HUES6 (cell line): ENCODE results near the gene SLC27A4.

Source experiments
- H3K27ac ChIP-seq: 2 replicates; pipeline ENCODE4 v1.7.0; 2013; ENCODE audit warnings: low read depth, mild to moderate bottlenecking, low read length, inconsistent platforms
- H3K27me3 ChIP-seq: 2 replicates; pipeline ENCODE4 v1.6.1; 2013; ENCODE audit warnings: low read length; ENCODE audit not compliant: control insufficient read depth, insufficient read depth
- H3K36me3 ChIP-seq: 2 replicates; pipeline ENCODE4 v1.6.1; 2013; ENCODE audit warnings: low read length; ENCODE audit not compliant: control insufficient read depth, insufficient read depth
- H3K4me1 ChIP-seq: 2 replicates; pipeline ENCODE4 v1.6.1; 2013; ENCODE audit warnings: low read length; ENCODE audit not compliant: control insufficient read depth, insufficient read depth
- H3K4me3 ChIP-seq: 2 replicates; pipeline ENCODE4 v1.5.1; 2013; ENCODE audit warnings: low read depth, low read length
- H3K9ac ChIP-seq: one replicate; pipeline ENCODE4 v1.6.1; 2013; ENCODE audit warnings: mild to moderate bottlenecking, low read length
- H3K9me3 ChIP-seq: 2 replicates; pipeline ENCODE4 v1.6.1; 2013; ENCODE audit warnings: low read depth, low read length; ENCODE audit not compliant: control insufficient read depth, insufficient read depth

Gene SLC27A4

GRCh38 chr9:128393145-128393775, 52.9 kb downstream of the SLC27A4 start:
- Histone ChIP-seq H3K4me3 (peak overlapping the region; percentile 58), H3K27ac (no peak overlapping the region), H3K9ac (peak overlapping the region; percentile 71), H3K4me1 (peaks cover 64% of the 10 kb centered on the region), H3K9me3 (no peaks in the 10 kb centered on the region), H3K36me3 (peaks cover 11% of the 10 kb centered on the region), H3K27me3 (peaks cover 100% of the 10 kb centered on the region)

DNA sequence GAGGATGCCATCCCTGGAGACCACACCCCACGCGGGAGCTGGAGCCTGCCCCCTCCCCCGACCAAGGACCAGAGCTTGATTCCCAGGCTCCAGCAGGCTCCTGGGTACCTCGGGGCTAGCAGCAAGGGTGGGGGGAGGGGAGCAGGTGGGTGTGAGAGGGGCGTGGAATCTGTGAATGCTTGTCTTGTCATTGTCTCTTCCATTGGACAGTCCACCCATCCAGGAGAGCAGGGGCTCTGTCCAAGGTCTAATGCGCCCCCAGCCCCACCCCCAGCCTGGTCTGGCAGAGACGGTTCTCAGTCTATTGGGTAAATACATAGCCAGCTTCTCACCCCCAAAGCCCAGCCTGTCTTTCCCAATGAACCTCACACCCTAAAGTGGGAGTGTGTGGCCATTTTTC, 53.6 kb downstream of the SLC27A4 start:
- Histone ChIP-seq H3K27ac (no peak overlapping the region), H3K4me1 (peaks cover 64% of the 10 kb centered on the region), H3K27me3 (peaks cover 100% of the 10 kb centered on the region), H3K9ac (no peak overlapping the region), H3K9me3 (no peaks in the 10 kb centered on the region), H3K36me3 (peaks cover 4% of the 10 kb centered on the region), H3K4me3 (peak overlapping the region; percentile 58)

DNA sequence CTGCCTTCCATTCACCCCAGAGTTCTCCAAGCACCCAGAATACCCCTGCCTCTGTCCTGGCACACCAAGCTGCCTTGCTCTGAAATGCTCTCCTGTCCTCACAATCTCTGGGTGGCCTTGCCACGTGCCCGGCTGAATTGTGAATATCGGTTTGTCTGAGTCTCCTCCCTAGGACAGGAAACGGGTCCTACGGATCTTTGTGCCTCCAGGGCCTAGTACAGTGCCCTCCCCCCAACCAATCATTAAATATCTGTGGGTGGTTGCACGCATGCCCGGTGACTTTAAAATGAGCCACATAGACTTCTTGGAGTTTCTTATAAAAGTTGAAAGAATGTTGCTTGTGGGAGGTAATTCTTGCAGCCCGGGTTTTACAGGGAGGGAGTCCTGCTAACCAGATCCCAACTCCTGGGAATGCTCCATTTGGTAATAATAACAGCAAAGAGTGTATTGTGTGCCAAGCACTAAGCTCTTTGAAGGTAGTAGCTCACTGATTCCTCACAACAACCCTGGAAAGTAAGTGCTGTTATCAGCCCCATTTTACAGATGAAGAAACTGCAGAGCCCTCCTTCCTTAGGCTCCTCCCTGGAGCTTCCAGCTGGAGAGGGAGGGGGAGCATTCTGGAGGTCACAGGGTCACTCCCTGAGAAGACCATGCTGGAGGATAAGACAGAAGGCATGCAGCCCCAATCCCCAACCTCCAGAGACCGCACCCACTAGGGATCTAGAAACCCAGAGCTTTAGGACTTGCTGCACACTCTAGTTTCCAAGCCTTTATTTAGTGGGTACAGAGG, 54.2 kb downstream of the SLC27A4 start:
- Histone ChIP-seq H3K9ac (no peak overlapping the region), H3K27me3 (peaks cover 100% of the 10 kb centered on the region), H3K4me1 (peaks cover 60% of the 10 kb centered on the region), H3K36me3 (no peaks in the 10 kb centered on the region), H3K4me3 (peak overlapping the region; percentile 58), H3K27ac (no peak overlapping the region), H3K9me3 (no peaks in the 10 kb centered on the region)

GRCh38 chr9:128396970-128397613, 56.8 kb downstream of the SLC27A4 start:
- no peak overlapping the region for H3K9ac ChIP-seq
- no peaks in the 10 kb centered on the region for H3K9me3 ChIP-seq
- H3K27me3 ChIP-seq, result peaks cover 100% of the 10 kb centered on the region
- no peaks in the 10 kb centered on the region for H3K36me3 ChIP-seq
- H3K4me3 ChIP-seq, result no peak overlapping the region
- no peak overlapping the region for H3K27ac ChIP-seq
- peaks cover 38% of the 10 kb centered on the region for H3K4me1 ChIP-seq

- Histone ChIP-seq H3K4me1 (peaks cover 30% of the 10 kb centered on the region), H3K36me3 (no peaks in the 10 kb centered on the region), H3K4me3 (no peak overlapping the region), H3K9me3 (no peaks in the 10 kb centered on the region), H3K9ac (no peak overlapping the region), H3K27ac (no peak overlapping the region), H3K27me3 (peaks cover 100% of the 10 kb centered on the region)
Observed at GRCh38 chr9:128397831-128398230, 57.5 kb downstream of the SLC27A4 start.

DNA sequence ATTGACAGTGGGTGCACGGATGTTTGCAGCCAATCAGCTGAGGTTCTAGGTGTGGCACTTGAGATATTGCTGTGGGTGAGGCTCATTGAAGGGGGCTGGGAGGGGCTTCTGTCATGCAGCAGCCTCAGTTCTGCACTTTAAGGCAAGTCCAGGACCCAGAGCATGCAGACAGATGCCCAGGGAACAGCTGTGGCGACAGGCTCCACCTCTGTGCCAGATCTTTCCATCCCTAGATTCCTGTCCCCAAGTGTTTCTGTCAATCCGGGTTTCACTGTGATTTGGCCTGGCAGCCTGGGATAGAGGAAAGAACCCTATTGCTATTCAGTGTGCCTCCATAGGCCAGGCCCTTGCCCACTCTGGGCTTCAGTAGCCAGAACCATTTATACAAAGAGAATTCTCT, 59.5 kb downstream of the SLC27A4 start:
- no peak overlapping the region for H3K4me3 ChIP-seq
- no peak overlapping the region for H3K27ac ChIP-seq
- H3K9me3 ChIP-seq, result no peaks in the 10 kb centered on the region
- H3K36me3 ChIP-seq, result no peaks in the 10 kb centered on the region
- peaks cover 99% of the 10 kb centered on the region for H3K27me3 ChIP-seq
- no peak overlapping the region for H3K9ac ChIP-seq
- peaks cover 15% of the 10 kb centered on the region for H3K4me1 ChIP-seq

GRCh38 chr9:128404560-128404959, 64.2 kb downstream of the SLC27A4 start:
- Histone ChIP-seq H3K27me3 (peaks cover 95% of the 10 kb centered on the region), H3K36me3 (no peaks in the 10 kb centered on the region), H3K27ac (no peak overlapping the region), H3K9ac (no peak overlapping the region), H3K4me1 (peaks cover 35% of the 10 kb centered on the region), H3K9me3 (no peaks in the 10 kb centered on the region), H3K4me3 (no peak overlapping the region)

GRCh38 chr9:128405077-128405779, 64.9 kb downstream of the SLC27A4 start:
- no peaks in the 10 kb centered on the region for H3K9me3 ChIP-seq
- H3K27ac ChIP-seq, result no peak overlapping the region
- H3K4me1 ChIP-seq, result peaks cover 39% of the 10 kb centered on the region
- peaks cover 95% of the 10 kb centered on the region for H3K27me3 ChIP-seq
- no peak overlapping the region for H3K9ac ChIP-seq
- H3K36me3 ChIP-seq, result no peaks in the 10 kb centered on the region
- H3K4me3 ChIP-seq, result no peak overlapping the region

- Histone ChIP-seq H3K4me1 (peaks cover 39% of the 10 kb centered on the region), H3K27ac (no peak overlapping the region), H3K27me3 (peaks cover 95% of the 10 kb centered on the region)
Observed at GRCh38 chr9:128405780-128406171, 65.4 kb downstream of the SLC27A4 start.

DNA sequence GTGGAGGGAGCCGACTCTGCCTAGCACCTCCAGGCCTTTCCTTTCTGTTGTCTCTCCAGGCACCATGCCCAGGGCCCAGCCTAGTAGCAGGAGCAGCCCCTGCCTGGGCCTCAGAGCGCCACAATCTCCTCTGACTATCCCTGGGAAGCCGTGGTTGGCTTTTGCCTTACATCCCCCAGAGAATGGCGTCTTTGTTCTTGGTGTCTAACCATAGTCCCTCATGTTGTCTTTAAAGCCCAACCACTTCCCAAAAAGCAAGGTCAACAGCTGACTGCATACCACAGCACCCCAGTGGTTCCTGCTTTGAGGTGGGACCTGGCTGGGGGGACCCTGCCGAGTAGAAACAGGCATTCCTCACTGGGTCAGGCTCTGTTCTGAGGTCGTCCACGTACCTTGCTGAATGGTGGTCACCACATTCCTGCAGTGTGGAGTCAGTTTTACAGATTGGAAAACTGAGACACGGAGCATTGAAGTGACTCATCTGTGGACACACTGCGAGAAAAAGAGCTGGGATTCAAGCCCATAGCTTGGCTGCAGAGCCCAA, 66.6 kb downstream of the SLC27A4 start:
- Histone ChIP-seq H3K27ac (no peak overlapping the region), H3K9ac (no peak overlapping the region), H3K4me3 (no peak overlapping the region), H3K36me3 (no peaks in the 10 kb centered on the region), H3K27me3 (peaks cover 95% of the 10 kb centered on the region), H3K9me3 (no peaks in the 10 kb centered on the region), H3K4me1 (peaks cover 40% of the 10 kb centered on the region)

More at GRCh38 chr9:128405780-128406171, 65.4 kb downstream of the SLC27A4 start:
- H3K9ac ChIP-seq, result no peak overlapping the region
- H3K9me3 ChIP-seq, result no peaks in the 10 kb centered on the region
- no peaks in the 10 kb centered on the region for H3K36me3 ChIP-seq
- no peak overlapping the region for H3K4me3 ChIP-seq
